Mucosa of rectum (tissue), 2 donors: ENCODE data around the gene PAFAH1B2.
A peak's percentile ranks its signal among the peaks of the same experiment; 100 is the strongest.
"Not testable (repeated sequence)": the region's sequence is repeated elsewhere in the genome, so short reads cannot be mapped to it uniquely, and the experiment has no call there.

ENCODE experiments used
- H3K27ac ChIP-seq, 2 donors: one replicate each; pipeline ENCODE4 v1.7.0; 2013; ENCODE audit warnings: inconsistent platforms in 2 of 2, low read depth in 2 of 2, low read length in 2 of 2
- H3K27me3 ChIP-seq, 2 donors: one replicate each; pipeline ENCODE4 v1.7.0; 2013; ENCODE audit warnings: low read length in 2 of 2; ENCODE audit not compliant: control insufficient read depth in 2 of 2, insufficient read depth in 2 of 2
- H3K36me3 ChIP-seq, 2 donors: one replicate each; pipeline ENCODE4 v1.7.0; 2013; ENCODE audit warnings: low read length in 2 of 2; ENCODE audit not compliant: control insufficient read depth in 2 of 2, insufficient read depth in 2 of 2
- H3K4me1 ChIP-seq, 2 donors: one replicate each; pipeline ENCODE4 v1.7.0; 2013; ENCODE audit warnings: low read length in 2 of 2, mild to moderate bottlenecking in 1 of 2; ENCODE audit not compliant: control insufficient read depth in 2 of 2, insufficient read depth in 2 of 2
- H3K4me3 ChIP-seq, 2 donors: one replicate each; pipeline ENCODE4 v1.7.0; 2013; ENCODE audit warnings: low read length in 2 of 2
- H3K9ac ChIP-seq, 2 donors: one replicate each; pipeline ENCODE4 v1.7.0; 2013; ENCODE audit warnings: low read length in 2 of 2, low read depth in 1 of 2, mild to moderate bottlenecking in 1 of 2
- H3K9me3 ChIP-seq, 2 donors: one replicate each; pipeline ENCODE4 v1.7.0; 2013; ENCODE audit warnings: low read length in 2 of 2; ENCODE audit not compliant: control insufficient read depth in 2 of 2
- donor health status: healthy.
- donor health status: Normal muscosa, but diverticular disease.

PAFAH1B2 gene

DNA sequence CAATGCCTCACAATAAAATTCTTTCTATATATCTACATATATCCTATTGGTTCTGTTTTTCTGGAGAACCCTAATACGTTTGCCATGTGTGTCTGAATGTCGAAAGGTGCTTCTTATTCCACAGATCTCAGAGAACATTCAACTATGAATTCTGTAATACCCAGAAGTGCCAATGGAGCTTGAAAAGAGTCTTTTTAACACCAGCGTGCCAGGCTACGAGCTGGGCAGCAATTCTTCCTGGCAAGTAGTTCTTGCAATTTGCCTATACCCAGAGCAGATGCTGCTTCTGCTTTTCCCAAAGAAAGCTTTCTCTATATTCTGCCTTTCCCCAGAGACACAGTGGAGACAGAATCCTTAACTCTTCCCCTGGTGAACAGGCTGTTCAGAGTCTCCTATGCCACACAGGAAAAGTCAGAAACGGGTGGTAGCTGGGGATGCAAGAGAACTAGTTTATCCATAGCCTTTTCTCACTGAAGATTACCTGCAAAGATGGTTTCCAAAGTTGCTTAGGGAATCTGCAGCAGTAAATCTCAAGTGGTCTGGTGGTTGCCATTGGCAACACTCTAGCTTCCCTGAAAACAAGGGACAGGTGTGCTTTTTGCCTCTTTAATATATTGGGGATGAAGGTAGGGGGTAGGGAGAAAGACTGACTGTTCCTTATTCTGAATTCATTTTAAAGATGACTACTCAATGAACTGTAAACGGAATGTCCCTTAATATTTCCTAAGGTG lies 16.8 kb upstream of the PAFAH1B2 start:
- Histone ChIP-seq H3K9me3 (no peaks in the 10 kb centered on the region), H3K27ac (no peak overlapping the region), H3K4me1 (no peaks in the 10 kb centered on the region), H3K4me3 (no peak overlapping the region), H3K27me3 (peaks cover 0 to 2% of the 10 kb centered on the region in 2 donors), H3K36me3 (no peaks in the 10 kb centered on the region), H3K9ac (no peak overlapping the region)

DNA sequence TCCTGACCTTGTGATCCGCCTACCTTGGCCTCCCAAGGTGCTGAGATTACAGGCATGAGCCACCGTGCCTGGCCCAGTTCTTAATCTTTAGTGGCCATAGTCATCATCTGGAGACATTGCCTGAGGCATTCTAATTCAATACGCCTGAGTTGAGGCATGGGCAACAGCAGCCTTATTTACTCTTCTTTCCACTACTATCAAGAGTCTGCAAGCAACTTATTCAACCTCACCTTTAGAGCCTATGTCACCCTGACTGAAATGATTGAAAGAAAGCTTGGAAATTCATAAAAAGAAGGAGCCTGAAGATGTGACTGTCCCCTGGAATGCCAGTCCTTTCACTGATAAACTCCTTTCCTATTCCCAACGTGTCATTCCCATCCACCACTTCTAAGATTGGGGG lies 15.8 kb upstream of the PAFAH1B2 start:
- Histone ChIP-seq H3K27ac (no peak overlapping the region), H3K4me3 (no peak overlapping the region), H3K27me3 (peaks cover 0 to 2% of the 10 kb centered on the region in 2 donors), H3K36me3 (no peaks in the 10 kb centered on the region), H3K9ac (no peak overlapping the region), H3K4me1 (no peaks in the 10 kb centered on the region), H3K9me3 (no peaks in the 10 kb centered on the region)

DNA sequence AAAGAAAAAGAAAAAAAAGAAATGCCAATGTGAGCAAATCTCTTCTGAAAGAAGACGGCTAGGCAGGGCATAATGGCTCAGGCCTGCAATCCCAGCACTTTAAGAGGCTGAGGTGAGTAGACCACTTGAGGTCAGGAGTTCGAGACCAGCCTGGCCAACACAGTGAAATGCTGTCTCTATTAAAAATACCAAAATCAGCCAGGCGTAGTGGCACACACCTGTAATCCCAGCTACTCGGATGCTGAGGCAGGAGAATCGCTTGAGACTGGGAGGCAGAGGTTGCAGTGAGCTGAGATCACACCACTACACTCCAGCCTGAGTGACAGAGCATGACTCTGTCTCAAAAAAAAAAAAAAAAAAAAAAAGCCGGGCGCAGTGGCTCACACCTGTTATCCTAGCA lies 13.7 kb upstream of the PAFAH1B2 start:
- H3K36me3 ChIP-seq, H3K4me3 ChIP-seq, H3K27ac ChIP-seq, H3K9ac ChIP-seq, H3K9me3 ChIP-seq, H3K27me3 ChIP-seq, H3K4me1 ChIP-seq: not testable (repeated sequence)

DNA sequence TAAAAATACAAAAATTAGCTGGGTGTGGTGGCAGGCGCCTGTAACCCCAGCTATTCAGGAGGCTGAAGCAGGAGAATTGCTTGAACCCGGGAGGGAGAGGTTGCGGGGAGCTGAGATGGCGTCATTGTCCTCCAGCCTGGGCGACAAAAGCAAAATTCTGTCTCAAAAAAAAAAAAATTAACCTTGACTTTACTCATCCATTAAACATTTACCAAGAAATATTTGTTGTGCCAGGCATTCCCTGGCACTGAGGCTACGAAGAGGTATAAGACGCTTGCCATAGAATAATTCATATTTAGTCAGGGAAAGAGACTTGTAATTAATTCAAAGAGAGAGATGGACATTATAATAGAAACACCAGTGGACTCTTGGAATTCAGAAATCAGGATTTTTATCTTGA lies 13.2 kb upstream of the PAFAH1B2 start:
- Histone ChIP-seq H3K36me3 (no peaks in the 10 kb centered on the region), H3K4me3 (no peak overlapping the region), H3K4me1 (no peaks in the 10 kb centered on the region), H3K9ac (no peak overlapping the region), H3K27me3 (peaks cover 0 to 2% of the 10 kb centered on the region in 2 donors), H3K27ac (no peak overlapping the region), H3K9me3 (no peaks in the 10 kb centered on the region)

DNA sequence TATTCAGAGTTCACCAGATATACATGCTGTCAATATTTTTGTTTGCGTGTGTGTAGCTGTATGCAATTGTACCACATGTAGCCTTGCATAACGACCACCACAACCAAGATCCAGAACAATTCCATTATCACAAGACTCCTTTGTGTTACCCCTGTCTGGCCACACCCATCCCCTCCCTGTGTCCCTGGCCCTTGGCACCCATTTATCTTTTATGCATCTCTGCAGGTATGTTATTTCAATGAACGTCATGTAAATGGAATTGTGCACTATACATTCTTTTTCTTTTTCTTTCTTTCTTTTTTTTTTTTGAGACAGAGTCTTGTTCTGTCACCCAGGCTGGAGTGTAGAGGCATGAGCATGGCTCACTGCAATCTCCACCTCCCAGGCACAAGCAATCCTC lies 9.7 kb upstream of the PAFAH1B2 start:
- no peak overlapping the region for H3K9ac ChIP-seq
- no peak overlapping the region for H3K4me3 ChIP-seq
- H3K4me1 ChIP-seq: no peaks in the 10 kb centered on the region
- H3K36me3 ChIP-seq: no peaks in the 10 kb centered on the region
- no peak overlapping the region for H3K27ac ChIP-seq
- no peaks in the 10 kb centered on the region for H3K27me3 ChIP-seq
- no peaks in the 10 kb centered on the region for H3K9me3 ChIP-seq

DNA sequence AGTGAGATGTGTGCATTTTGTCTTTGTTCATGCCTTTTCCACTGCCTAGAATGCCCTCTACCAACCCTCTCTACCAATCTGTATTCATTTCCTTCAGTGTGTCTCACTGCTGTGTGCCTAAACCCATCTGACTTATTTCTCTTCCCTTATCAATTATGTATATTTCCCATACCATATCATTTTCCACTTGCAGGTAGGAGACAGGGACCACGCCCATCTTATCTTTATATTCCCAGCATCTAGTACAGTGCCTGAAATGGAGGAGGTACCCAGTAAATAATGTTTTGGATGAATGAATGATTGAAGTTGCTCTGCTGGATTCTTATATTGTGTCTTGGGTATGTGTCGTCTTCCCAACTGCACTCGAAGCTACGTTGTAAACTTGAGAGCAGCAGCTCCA lies 9.1 kb upstream of the PAFAH1B2 start:
- H3K9me3 ChIP-seq, H3K27ac ChIP-seq, H3K36me3 ChIP-seq, H3K4me3 ChIP-seq, H3K9ac ChIP-seq, H3K27me3 ChIP-seq, H3K4me1 ChIP-seq: not testable (repeated sequence)

DNA sequence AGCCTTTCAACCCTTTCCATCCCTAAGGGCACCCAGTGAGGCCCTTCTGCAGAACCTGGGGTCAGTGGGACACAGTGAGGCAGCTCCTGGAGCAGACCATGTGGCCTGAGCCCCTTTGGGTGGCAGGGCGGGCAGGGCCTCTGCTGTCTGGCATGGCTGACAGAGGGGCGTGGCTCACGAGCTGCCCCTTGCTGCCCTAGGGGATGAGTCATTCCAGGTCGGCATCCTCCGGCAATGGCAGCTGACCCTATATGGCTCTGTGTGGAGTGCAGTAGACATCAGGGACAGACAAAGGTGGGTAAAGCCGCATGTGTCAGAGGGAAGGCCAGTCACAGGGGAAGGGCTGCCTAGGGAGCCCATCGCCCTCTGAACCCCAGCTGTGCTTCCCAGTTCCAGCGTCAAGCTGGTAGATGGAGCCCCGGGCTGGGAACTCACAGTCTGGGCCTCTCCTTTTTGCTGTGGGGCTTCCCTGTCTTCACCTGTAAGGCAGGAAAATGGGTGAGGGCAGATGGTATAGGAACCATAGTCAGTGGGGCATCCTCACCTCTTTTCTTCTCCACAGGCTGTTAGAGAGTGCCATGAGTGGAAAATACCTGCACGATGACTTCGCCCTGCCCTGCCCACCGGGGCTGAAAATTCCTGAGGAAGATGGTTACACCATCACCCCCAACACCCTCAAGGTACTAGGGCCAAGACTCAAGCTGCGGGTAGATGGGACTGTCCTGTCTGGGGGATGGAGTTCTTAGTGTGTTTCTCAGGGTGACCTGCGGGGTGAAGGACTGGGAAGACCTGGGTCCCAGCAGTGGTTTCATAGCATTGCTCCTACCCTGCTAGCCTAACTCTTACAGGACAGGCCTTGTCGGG lies 6.6 kb upstream of the PAFAH1B2 start:
- not testable (repeated sequence) for H3K27me3 ChIP-seq, H3K9me3 ChIP-seq, H3K4me3 ChIP-seq, H3K27ac ChIP-seq, H3K36me3 ChIP-seq, H3K4me1 ChIP-seq, H3K9ac ChIP-seq

DNA sequence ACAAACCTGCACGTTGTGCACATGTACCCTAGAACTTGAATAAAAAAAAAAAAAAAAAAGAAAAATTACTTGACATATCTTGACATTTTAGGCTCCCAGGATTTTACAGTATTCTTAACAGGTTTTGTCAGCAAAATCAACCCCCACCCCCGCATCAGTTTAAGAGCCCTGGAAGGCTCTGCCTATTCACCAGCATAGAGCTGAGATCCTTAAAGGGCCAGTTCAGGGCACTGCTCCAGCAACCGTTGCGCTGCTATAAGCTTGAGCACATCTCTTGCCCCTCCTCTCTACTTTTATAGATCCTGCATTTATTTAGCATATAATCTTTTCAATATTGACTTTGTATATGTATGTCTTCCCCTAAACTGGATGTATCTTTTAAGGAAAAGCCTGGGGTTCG lies 697 bp upstream of the PAFAH1B2 start:
- H3K27ac ChIP-seq: peak overlapping the region; percentile 88 to 92
- peaks cover 0 to 12% of the 10 kb centered on the region in 2 donors for H3K36me3 ChIP-seq
- H3K4me3 ChIP-seq: peak overlapping the region; percentile 92 to 98
- H3K9ac ChIP-seq: peak overlapping the region; percentile 76 to 97
- no peaks in the 10 kb centered on the region for H3K9me3 ChIP-seq
- peaks cover 2 to 12% of the 10 kb centered on the region in 2 donors for H3K4me1 ChIP-seq
- no peaks in the 10 kb centered on the region for H3K27me3 ChIP-seq

DNA sequence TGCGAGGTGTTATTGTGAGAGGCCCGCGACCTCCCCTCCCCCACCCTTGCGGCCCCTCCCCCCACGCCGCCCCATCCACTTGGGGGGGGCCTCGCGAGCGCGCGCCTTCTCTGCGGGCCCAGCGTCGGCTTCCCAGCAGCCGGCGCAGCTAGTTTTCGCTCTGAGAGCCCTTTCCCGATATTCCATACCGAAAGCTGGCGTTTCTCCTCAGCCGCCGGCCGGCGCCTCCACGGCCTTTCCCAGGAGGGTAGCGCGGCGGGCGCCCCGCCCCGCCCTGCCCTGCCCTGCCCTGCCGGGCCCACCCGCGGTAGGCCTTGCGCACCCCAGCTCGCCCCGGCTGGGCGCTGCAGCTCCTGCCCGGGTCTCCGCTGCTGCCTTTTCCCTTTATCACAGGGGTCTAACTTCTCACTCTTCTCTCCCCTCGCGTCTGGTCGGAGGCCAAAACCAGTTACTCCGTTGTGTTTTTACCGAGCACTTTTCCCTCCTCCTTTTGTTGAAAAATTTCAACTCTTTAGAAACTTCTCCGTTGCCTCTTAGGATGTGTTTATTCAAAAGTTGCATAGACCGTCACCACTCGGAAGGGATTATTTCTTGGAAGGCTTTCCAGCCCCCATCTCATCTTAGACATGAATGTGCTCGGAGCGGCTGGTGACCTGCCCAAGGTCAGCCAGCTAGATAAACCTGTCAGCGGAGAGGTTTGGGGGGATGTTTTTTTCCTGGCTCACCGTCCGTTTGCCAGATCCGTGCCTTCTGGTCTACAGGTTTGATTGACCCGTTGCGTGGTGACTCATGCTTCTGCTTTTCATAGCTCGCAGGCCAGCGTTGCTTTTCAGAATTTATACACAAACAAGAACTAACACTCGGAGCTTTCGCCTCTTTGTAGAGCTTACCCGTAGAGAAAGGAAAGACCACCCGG lies 648 bp downstream of the PAFAH1B2 start:
- Histone ChIP-seq H3K36me3 (peaks cover 0 to 12% of the 10 kb centered on the region in 2 donors), H3K27ac (peak overlapping the region; percentile 88 to 92), H3K4me1 (peaks cover 2 to 12% of the 10 kb centered on the region in 2 donors), H3K9me3 (no peaks in the 10 kb centered on the region), H3K27me3 (no peaks in the 10 kb centered on the region), H3K4me3 (peak overlapping the region; percentile 92 to 98), H3K9ac (peak overlapping the region; percentile 76 to 97)
